ENCODE data around the gene MYLK4. TPM values are rescaled to one million over a fixed set of nuclear protein-coding genes. Genes with fewer than 3 reads are reported as not detected.

Gene MYLK4
- total RNA-seq, 1 donor from 2014 or later, result 0.60 TPM

DNA sequence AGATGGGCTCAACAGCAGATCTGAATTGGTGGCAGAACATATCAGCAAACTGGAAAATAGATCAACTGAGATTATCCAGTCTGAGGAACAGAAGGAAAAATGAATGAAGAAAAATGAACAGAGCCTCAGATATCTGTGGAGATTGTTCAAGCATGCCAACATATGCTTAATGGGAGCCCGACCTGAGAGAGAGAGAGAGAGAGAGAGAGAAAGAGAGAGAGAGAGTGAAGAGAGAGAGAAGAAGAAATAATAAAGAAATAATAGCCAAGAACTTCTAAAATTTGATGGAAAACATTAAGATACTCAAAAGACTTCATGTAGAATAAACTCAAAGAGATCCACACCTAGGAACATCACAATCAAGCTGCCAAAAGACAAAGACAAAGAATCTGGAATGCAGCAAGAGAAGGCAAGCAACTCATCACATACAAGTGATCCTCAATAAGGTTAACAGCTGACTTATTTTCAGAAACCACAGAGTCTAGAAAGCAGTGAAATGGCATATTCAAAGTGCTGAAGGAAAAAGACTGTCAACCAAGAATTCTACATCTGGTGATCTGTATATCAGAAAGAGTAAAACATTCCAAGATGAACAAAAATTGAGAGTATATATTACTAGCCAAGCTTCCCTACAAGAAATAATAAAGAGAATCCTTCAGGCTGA is 97.2 kb downstream of the MYLK4 start:
- H3K27ac Mint-ChIP-seq, result no peak overlapping the region
- H3K27me3 Mint-ChIP-seq, result no peaks in the 10 kb centered on the region
- no peaks in the 10 kb centered on the region for H3K4me1 Mint-ChIP-seq (ENCODE audit: low read depth)
- H3K36me3 Mint-ChIP-seq (ENCODE audit: insufficient read depth), result no peaks in the 10 kb centered on the region
- H3K9me3 Mint-ChIP-seq (ENCODE audit: low read depth), result peaks cover 17% of the 10 kb centered on the region
- TF ChIP-seq CTCF (IDR thresholded peaks at IDR 0.05; ENCODE audit: unreplicated experiment), result no peak
- no peak overlapping the region for H3K4me3 Mint-ChIP-seq (ENCODE audit: low read depth)
- no peak for DNase-seq (ENCODE audit: low spot score, unreplicated experiment)

DNA sequence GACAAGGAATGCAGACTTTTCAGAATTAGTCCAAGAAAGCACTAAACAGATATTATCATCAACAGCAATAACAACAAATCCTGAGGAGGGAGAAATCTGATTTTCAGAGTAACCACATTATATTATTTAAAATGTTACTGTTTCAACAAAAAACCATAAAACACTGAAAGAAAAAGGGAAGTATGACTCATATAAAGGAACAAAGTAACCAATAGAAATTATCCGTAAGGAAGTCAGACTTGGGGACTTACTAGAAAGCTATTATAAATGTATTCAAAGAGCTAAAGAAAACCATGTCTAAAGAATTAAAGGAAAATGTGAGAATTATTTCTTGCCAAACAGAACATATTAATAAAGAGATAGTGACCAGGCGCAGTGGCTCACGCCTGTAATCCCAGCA is 98.1 kb downstream of the MYLK4 start:
- Mint-ChIP-seq H3K4me3 (ENCODE audit: low read depth) (no peak overlapping the region), H3K9me3 (ENCODE audit: low read depth) (peaks cover 17% of the 10 kb centered on the region), H3K4me1 (ENCODE audit: low read depth) (no peaks in the 10 kb centered on the region), H3K27me3 (no peaks in the 10 kb centered on the region), H3K27ac (no peak overlapping the region), H3K36me3 (ENCODE audit: insufficient read depth) (no peaks in the 10 kb centered on the region)
- TF ChIP-seq CTCF (IDR thresholded peaks at IDR 0.05; ENCODE audit: unreplicated experiment), result no peak
- DNase-seq (ENCODE audit: low spot score, unreplicated experiment), result no peak

DNA sequence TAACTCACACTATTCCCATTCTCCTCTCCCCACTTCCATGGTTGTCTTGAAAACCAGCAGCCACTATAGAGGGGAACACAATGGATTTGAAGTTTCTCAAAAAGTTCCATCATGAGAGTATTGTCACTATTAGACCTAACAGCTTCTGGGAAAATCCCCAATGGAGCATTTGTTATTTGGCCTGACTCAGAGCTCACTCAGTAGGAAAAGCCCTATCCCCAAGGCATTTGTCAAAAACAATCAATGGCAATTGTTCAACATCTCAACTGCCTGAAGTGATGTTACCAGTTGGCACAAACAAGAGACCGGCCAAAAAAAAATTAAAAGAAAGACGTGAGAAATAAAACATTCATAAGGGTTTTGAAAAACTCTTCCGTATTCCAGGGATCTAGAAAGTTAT is 98.8 kb downstream of the MYLK4 start:
- TF ChIP-seq CTCF (IDR thresholded peaks at IDR 0.05; ENCODE audit: unreplicated experiment), result no peak
- Mint-ChIP-seq H3K9me3 (ENCODE audit: low read depth) (peaks cover 17% of the 10 kb centered on the region), H3K27me3 (no peaks in the 10 kb centered on the region), H3K27ac (no peak overlapping the region), H3K4me1 (ENCODE audit: low read depth) (no peaks in the 10 kb centered on the region), H3K4me3 (ENCODE audit: low read depth) (no peak overlapping the region), H3K36me3 (ENCODE audit: insufficient read depth) (no peaks in the 10 kb centered on the region)
- DNase-seq (ENCODE audit: low spot score, unreplicated experiment), result no peak

DNA sequence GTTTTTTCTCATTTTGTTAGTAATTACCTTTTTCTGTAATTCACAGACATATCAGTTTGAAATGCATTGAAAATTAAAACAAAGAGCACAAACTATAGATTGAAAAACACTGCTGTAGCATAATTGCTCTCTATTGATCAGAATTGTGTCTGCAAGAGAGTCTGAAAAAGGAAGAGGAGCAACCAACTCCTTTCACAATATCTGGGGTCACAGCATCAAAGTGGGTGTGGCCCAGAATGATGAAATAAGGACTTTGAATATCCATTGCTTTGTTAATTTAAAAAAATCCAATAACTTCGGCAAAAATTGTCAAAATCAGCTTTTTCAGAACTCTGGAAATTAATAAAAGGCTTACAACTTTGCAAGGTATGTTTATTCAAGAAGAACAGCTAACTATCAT is 99.2 kb downstream of the MYLK4 start:
- Mint-ChIP-seq H3K27ac (no peak overlapping the region), H3K27me3 (no peaks in the 10 kb centered on the region), H3K4me1 (ENCODE audit: low read depth) (no peaks in the 10 kb centered on the region), H3K9me3 (ENCODE audit: low read depth) (peaks cover 17% of the 10 kb centered on the region), H3K36me3 (ENCODE audit: insufficient read depth) (no peaks in the 10 kb centered on the region), H3K4me3 (ENCODE audit: low read depth) (no peak overlapping the region)
- no peak for DNase-seq (ENCODE audit: low spot score, unreplicated experiment)
- TF ChIP-seq CTCF (IDR thresholded peaks at IDR 0.05; ENCODE audit: unreplicated experiment), result no peak

DNA sequence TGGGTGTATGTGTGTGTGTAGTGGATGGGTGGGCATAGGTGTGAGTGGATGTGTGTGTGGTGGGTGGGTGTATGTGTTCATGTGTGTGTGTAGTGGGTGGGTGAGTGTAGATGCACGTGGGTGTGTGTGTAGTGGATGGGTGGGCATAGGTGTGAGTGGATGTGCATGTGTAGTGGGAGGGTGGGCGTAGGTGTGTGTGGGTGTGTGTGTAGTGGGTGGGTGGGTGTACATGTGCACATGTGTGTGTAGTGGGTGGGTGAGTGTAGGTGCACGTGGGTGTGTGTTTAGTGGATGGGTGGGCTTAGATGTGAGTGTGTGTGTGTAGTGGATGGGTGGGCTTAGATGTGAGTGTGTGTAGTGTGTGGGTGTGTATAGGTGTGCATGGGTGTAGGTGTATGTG is 104.4 kb downstream of the MYLK4 start:
- peaks cover 11% of the 10 kb centered on the region for H3K4me1 Mint-ChIP-seq (ENCODE audit: low read depth)
- H3K36me3 Mint-ChIP-seq (ENCODE audit: insufficient read depth), result no peaks in the 10 kb centered on the region
- DNase-seq (ENCODE audit: low spot score, unreplicated experiment), result no peak
- H3K27me3 Mint-ChIP-seq, result peaks cover 4% of the 10 kb centered on the region
- peaks cover 3% of the 10 kb centered on the region for H3K9me3 Mint-ChIP-seq (ENCODE audit: low read depth)
- no peak overlapping the region for H3K4me3 Mint-ChIP-seq (ENCODE audit: low read depth)
- no peak for TF ChIP-seq CTCF (IDR thresholded peaks at IDR 0.05; ENCODE audit: unreplicated experiment)
- no peak overlapping the region for H3K27ac Mint-ChIP-seq
